Muscle of back (tissue), 11 donors: ENCODE results near the gene ZGLP1. TPM values are rescaled to one million over a fixed set of nuclear protein-coding genes. Genes with fewer than 3 reads are reported as not detected.

Experiments
- DNase-seq, 3 donors: peaks; one replicate each; pipeline versions ENCODE4 v3.0.0 to v3.0.0-alpha.2; 2013
- polyA plus RNA-seq, 10 donors: library from polyadenylated mRNA; unstranded; fragments of 120-200 nt; gene quantifications; one replicate each; pipeline ENCODE4 v1.2.1, GENCODE V29; 2013; ENCODE audit not compliant: insufficient read length in 10 of 10

ZGLP1 gene
- polyA plus RNA-seq, 10 donors = 1.7 to 6.1 (median 2.9) TPM

- no peak for DNase-seq
These were observed 29.7 kb downstream of the ZGLP1 start for GRCh38 chr19:10279737-10280442.

- no peak for DNase-seq
These were observed 30.7 kb downstream of the ZGLP1 start for GRCh38 chr19:10278935-10279334.

GRCh38 chr19:10277795-10278589 lies 31.6 kb downstream of the ZGLP1 start:
- DNase-seq = no peak

- DNase-seq = no peak
These were observed 35.0 kb downstream of the ZGLP1 start for GRCh38 chr19:10274589-10274988.

GRCh38 chr19:10271543-10272086 lies 38.0 kb downstream of the ZGLP1 start:
- peak in 1 of 3 donors; percentile 38 for DNase-seq

- peak in 2 of 3 donors; percentile 72 to 84 for DNase-seq
These were observed 38.8 kb downstream of the ZGLP1 start, which contains the start of gene ICAM1 for GRCh38 chr19:10270616-10271394. ICAM1 (plus strand) TSS chr19:10271120; CDS start chr19:10271160, 40 bp downstream.

- peak in 1 of 3 donors; percentile 69 for DNase-seq
These were observed 39.4 kb downstream of the ZGLP1 start for GRCh38 chr19:10270180-10270615.

- DNase-seq = peak in 2 of 3 donors; percentile 81 to 89
These were observed 40.1 kb downstream of the ZGLP1 start for GRCh38 chr19:10269333-10270179.

- DNase-seq = no peak
These were observed 41.5 kb downstream of the ZGLP1 start for GRCh38 chr19:10268071-10268470.

- DNase-seq = no peak
These were observed 42.9 kb downstream of the ZGLP1 start for GRCh38 chr19:10266706-10267105.

- DNase-seq = no peak
These were observed 46.8 kb downstream of the ZGLP1 start for GRCh38 chr19:10262771-10263170.

GRCh38 chr19:10260141-10260584 lies 49.5 kb downstream of the ZGLP1 start:
- no peak for DNase-seq

- peak; percentile 67 to 85 (median 81) for DNase-seq
These were observed 50.3 kb downstream of the ZGLP1 start for GRCh38 chr19:10259162-10259905.

- no peak for DNase-seq
These were observed 51.4 kb downstream of the ZGLP1 start for GRCh38 chr19:10258080-10258710.

GRCh38 chr19:10256970-10257615 lies 52.5 kb downstream of the ZGLP1 start:
- DNase-seq = no peak

- DNase-seq = no peak
These were observed 53.1 kb downstream of the ZGLP1 start for GRCh38 chr19:10256551-10256950.

GRCh38 chr19:10255358-10255757 lies 54.3 kb downstream of the ZGLP1 start:
- no peak for DNase-seq
